Subcutaneous abdominal adipose tissue (tissue), 5 donors: ENCODE measurements around the gene PBX4.

Experiments used
- H3K27ac ChIP-seq: one replicate; pipeline ENCODE4 v1.7.0; 2013; ENCODE audit warnings: low read depth, mild to moderate bottlenecking, inconsistent platforms, low read length, moderate library complexity
- H3K27me3 ChIP-seq, 5 donors: one replicate each; pipeline ENCODE4 v1.7.0; 2013; ENCODE audit warnings: low read length in 5 of 5, inconsistent platforms in 1 of 5; ENCODE audit not compliant: control insufficient read depth in 5 of 5, insufficient read depth in 4 of 5
- H3K36me3 ChIP-seq, 5 donors: one replicate each; pipeline ENCODE4 v1.7.0; 2013; ENCODE audit warnings: low read length in 5 of 5; ENCODE audit not compliant: control insufficient read depth in 5 of 5, insufficient read depth in 5 of 5
- H3K4me1 ChIP-seq, 5 donors: one replicate each; pipeline ENCODE4 v1.7.0; 2013; ENCODE audit warnings: low read length in 5 of 5, mild to moderate bottlenecking in 3 of 5, moderate library complexity in 1 of 5; ENCODE audit not compliant: control insufficient read depth in 5 of 5, insufficient read depth in 5 of 5
- H3K4me3 ChIP-seq, 5 donors: one replicate each; pipeline ENCODE4 v1.7.0; 2013; ENCODE audit warnings: low read length in 5 of 5, low read depth in 1 of 5
- H3K9ac ChIP-seq, 5 donors: one replicate each; pipeline ENCODE4 v1.7.0; 2013; ENCODE audit warnings: low read length in 5 of 5, mild to moderate bottlenecking in 4 of 5, moderate library complexity in 3 of 5
- H3K9me3 ChIP-seq, 5 donors: one replicate each; pipeline ENCODE4 v1.7.0; 2013; ENCODE audit warnings: low read length in 5 of 5; ENCODE audit not compliant: control insufficient read depth in 5 of 5
- donor health status: healthy.
- donor health status: healthy.
- donor health status: healthy.
- donor health status: healthy.
- donor health status: healthy.

The PBX4 gene

DNA sequence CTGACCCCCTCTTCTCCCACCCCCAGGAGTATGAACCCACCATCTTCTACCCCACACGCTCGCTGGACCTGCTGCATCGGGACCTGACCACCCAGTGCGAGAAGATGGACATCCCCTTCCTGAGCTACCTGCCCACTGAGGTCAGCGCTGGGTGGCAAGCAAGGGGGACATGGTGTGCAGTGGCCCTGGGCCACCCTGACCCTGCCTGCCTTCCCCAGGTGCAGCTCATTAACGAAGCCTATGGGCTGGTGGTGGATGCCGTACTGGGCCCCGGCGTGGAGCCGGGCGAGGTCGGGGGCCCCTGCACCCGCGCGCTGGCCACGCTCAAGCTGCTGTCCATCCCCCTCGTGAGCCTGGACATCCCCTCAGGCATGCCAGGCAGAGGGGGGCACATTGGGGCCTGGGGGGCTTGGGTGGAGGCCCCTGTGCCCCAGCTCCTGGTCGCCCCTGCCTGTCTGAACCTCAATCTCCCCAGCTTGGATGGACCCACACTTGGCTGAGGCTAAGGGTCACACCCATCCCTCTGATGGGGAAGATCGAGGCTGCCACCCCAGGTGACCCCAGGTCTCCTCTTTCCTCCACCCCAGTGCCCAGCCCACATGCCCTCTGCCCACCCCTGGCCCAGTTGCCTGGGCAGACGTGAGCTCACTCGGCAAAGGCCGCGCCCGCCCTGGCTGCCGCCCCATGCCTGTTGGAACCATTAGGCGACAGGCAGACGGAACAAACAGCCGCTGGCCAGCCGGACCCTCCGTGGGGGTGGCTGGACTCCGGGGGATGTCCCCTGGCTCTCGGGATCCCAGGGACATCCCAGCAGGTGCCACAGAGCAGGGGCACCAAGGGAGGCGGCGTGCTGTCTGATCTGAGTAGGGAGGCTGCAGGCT, 82.9 kb downstream of the PBX4 start:
- Histone ChIP-seq H3K9me3 (no peaks in the 10 kb centered on the region), H3K36me3 (peaks cover 0 to 5% (median 3%) of the 10 kb centered on the region in 5 donors), H3K27me3 (peaks cover 10 to 25% (median 21%) of the 10 kb centered on the region in 5 donors), H3K4me1 (peaks cover 0 to 32% (median 28%) of the 10 kb centered on the region in 5 donors), H3K9ac (no peak overlapping the region), H3K4me3 (no peak overlapping the region), H3K27ac (no peak overlapping the region)

DNA sequence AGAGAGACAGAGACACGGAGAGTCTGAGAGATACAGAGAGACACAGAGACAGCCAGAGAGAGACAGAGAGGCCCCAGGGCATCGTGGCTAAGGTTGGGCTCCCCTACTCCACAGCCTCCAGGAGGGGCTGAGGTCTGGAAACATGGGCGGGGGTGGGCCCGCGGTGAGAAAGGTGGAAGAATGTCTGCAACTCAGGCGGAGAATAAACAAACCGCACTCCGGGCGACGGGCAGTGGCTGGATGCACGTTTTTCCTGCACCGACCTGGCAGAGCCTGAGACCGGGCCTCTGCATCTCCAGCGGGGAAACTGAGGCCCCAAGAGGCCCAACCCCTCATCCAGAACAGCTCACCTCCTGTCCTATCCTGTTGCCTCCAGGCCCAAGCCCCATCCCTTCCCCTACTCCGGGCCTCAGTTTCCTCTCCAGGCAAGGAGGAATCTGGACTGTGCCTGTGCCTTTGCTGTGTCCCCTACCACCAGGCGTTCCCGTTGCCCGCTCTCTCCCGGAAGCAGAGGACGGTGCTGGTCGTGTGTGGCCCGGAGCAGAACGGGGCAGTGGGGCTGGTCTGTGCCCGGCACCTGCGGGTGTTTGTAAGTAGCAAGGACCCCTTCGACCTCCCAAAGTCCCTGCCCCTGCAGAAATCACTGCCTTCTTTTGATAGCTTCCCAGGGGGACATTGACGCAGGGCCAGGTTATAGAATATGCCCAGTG, 83.8 kb downstream of the PBX4 start:
- Histone ChIP-seq H3K27me3 (peaks cover 6 to 21% (median 16%) of the 10 kb centered on the region in 5 donors), H3K27ac (no peak overlapping the region), H3K4me1 (peaks cover 0 to 26% (median 23%) of the 10 kb centered on the region in 5 donors), H3K36me3 (peaks cover 0 to 5% (median 3%) of the 10 kb centered on the region in 5 donors), H3K4me3 (no peak overlapping the region), H3K9ac (no peak overlapping the region), H3K9me3 (no peaks in the 10 kb centered on the region)

DNA sequence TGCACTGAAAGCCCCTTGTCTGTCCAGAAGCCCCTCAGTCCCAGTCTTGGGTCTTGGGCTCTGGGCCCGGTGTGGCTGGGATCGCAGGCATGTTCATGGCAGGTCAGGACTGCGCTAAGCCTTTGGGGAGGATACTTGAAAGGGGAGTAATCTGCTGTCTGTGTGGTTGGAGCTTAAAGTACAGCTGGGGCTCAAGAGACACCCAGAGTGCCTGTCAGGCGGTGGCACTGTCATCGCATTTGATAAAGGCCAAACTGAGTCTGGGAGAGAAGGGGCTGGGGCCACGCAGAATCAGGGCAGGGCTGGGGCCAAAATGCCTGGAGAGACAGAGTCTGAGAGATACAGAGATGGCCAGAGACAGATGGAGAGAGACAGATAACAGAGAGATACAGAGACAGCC, 84.6 kb downstream of the PBX4 start:
- Histone ChIP-seq H3K9ac (no peak overlapping the region), H3K27me3 (peaks cover 5 to 15% (median 10%) of the 10 kb centered on the region in 5 donors), H3K27ac (no peak overlapping the region), H3K4me3 (no peak overlapping the region), H3K36me3 (peaks cover 0 to 11% (median 8%) of the 10 kb centered on the region in 5 donors), H3K4me1 (peaks cover 0 to 24% (median 23%) of the 10 kb centered on the region in 5 donors), H3K9me3 (no peaks in the 10 kb centered on the region)

DNA sequence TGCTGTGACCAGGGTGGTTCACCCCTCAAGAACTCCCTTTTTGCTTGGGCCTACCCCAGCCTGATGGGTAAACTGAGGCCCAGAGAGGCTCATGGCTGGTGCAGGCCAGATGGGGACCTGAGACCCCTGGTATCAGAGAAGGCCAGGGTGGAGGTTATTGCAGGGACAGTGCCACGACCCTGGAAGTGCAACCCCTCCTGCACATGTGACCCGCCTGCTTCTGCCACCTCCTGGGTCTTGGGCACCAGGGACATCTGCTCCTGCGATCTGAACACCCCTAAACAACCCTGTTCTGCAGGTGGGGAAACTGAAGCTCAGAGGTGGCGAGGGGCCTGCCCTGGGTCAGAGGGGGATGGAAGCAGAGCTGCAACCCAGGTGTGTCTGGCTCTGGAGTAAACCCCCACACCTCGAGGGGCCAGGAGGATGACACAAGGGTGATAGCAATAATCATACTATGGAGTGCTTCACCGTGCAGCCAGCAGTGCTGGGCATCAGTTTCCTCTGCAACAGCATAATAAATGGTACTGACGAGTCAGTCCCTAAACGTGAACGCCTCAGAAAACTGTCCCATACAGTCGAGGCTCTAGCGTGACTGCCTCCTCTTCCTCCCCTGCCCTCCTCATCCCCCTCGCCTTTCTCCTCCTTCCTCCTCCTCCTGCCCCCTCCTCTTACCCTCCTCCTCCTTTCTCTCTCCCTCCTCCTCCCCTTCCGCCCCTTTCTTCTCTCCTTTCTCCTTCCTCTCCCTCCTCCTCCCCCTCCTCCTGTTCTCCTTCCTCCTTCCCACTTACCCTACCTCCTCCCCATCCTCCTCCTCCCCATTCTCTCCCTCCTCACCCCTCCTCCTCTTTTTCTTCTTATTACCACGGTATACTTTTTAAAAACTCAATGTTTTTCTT, 85.4 kb downstream of the PBX4 start:
- no peak overlapping the region for H3K27ac ChIP-seq
- H3K36me3 ChIP-seq, result peaks cover 0 to 17% (median 13%) of the 10 kb centered on the region in 5 donors
- no peak overlapping the region for H3K4me3 ChIP-seq
- H3K4me1 ChIP-seq, result peaks cover 0 to 18% (median 15%) of the 10 kb centered on the region in 5 donors
- peaks cover 0 to 9% (median 6%) of the 10 kb centered on the region in 5 donors for H3K27me3 ChIP-seq
- no peak overlapping the region for H3K9ac ChIP-seq
- H3K9me3 ChIP-seq, result no peaks in the 10 kb centered on the region

DNA sequence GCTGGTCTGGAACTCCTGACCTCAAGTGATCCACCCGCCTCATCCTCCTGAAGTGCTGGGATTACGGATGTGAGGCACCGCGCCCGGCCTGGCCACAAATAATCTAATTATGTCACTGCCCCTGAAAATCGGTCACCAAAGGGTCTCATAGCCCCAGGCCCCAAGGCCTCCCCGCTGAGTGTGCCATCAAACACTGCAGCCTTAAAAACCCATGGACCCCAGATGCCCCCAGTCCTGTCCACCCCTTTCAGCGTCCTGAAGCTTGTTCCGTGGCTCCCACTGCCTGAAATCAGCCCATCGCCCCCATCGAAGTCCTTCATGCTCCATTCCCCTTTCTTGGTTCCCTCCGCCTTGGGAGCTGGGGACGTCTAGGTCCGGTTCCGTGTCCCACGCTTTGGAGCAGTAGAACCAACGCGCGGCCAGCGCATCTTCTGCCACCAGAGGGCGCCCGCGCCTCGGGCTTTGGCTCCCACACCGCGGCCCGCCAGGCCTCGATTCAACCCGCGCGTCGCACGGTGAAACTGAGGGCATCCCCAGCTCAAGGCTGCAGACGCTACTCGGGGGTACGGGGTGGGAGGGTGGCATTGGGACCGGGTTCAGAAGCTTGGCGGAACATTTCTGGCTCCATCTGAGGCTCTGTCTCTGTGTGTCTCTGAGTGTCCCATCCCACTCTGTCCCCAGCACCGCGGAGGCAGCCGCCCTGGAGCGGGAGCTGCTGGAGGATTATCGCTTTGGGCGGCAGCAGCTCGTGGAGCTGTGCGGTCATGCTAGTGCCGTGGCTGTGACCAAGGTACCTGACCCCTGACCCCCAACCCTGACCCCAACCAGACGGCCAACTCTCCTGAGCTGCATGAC, 86.3 kb downstream of the PBX4 start:
- no peak overlapping the region for H3K9ac ChIP-seq
- H3K4me1 ChIP-seq, result peaks cover 0 to 10% (median 7%) of the 10 kb centered on the region in 5 donors
- H3K9me3 ChIP-seq, result no peaks in the 10 kb centered on the region

DNA sequence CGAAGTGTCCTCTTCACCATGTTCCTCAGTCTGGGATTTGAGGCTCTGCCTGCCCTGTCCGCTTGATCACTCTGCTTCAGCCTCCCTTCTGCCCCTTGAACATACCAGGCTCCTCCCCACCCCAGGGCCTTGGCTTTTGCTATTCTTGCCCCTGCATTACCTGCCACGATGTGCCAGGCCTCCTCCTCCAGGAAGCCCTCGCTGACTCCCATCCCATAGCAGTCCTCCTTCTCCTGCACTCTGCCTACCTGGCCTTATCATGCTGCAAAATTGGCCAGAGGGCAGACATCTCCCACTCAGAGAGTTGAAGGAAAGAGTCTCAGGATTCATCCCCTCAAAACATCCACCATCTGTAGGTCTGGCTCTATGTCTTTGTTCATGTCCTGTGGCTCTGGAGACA, 87.6 kb downstream of the PBX4 start:
- Histone ChIP-seq H3K9ac (no peak overlapping the region), H3K4me3 (no peak overlapping the region), H3K36me3 (peaks cover 0 to 37% (median 29%) of the 10 kb centered on the region in 5 donors), H3K4me1 (peaks cover 0 to 9% (median 6%) of the 10 kb centered on the region in 5 donors), H3K27ac (no peak overlapping the region), H3K27me3 (no peaks in the 10 kb centered on the region), H3K9me3 (no peaks in the 10 kb centered on the region)

More for the DNA sequence above, 86.3 kb downstream of the PBX4 start:
- H3K36me3 ChIP-seq, result peaks cover 0 to 25% (median 22%) of the 10 kb centered on the region in 5 donors
- H3K27ac ChIP-seq, result no peak overlapping the region
- H3K4me3 ChIP-seq, result no peak overlapping the region
- peaks cover 0 to 1% (median 0%) of the 10 kb centered on the region in 5 donors for H3K27me3 ChIP-seq

DNA sequence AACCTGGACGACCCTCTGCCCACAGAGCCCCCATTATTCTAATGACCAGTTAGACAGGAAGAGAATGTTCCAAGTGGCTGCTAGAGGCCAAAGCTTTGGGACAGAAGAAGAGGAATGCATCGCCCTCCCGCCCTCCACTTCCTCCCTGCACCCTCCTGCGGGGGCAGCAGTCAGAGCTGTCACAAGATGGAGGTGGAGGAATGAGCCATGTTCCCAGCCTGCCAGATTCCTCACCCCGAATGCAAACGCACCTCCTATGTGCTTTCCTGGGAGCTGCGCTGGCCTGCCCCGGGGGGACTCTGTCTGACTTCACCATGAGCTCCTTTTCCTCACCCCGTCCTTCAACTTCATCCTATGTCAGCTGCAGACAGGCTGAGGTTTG, 88.1 kb downstream of the PBX4 start:
- no peak overlapping the region for H3K27ac ChIP-seq
- peaks cover 0 to 9% (median 6%) of the 10 kb centered on the region in 5 donors for H3K4me1 ChIP-seq
- no peaks in the 10 kb centered on the region for H3K27me3 ChIP-seq
- no peak overlapping the region for H3K4me3 ChIP-seq
- no peak overlapping the region for H3K9ac ChIP-seq
- H3K9me3 ChIP-seq, result no peaks in the 10 kb centered on the region
- H3K36me3 ChIP-seq, result peaks cover 0 to 37% (median 26%) of the 10 kb centered on the region in 5 donors

DNA sequence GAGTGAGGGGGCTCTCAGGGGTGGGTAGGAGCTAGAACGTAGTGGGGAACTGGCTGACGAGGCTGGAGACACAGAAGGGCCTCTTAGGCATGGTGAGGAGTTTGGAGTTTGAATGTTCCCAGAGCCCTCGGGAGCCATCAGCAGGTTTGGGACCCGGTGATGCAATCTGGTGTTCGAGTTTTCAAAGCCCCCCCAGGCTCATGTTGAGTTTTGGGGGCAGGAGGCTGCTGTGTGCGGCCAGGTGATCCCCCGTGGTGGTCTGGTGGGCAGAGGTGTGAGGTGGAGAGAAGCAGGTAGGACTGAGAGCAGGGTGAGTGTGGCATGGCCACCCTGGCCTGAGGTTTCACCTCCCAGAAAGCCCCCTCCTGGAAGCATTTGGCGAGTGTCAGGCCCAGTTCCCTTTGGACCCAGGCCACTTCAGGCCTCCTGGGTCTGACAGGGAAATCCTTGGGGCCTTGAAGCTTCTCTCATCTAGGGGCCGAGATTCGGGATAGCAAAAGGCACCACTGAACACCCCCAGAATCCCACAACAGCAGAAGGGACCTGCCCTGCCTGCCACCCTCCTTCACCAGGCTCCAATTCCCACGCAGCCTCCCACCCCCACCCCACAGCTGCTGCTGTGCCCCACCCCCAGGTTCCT, 88.6 kb downstream of the PBX4 start:
- H3K36me3 ChIP-seq, result peaks cover 0 to 35% (median 25%) of the 10 kb centered on the region in 5 donors
- H3K9me3 ChIP-seq, result no peaks in the 10 kb centered on the region
- no peak overlapping the region for H3K4me3 ChIP-seq
- no peak overlapping the region for H3K27ac ChIP-seq
- no peak overlapping the region for H3K9ac ChIP-seq
- no peaks in the 10 kb centered on the region for H3K27me3 ChIP-seq
- peaks cover 0 to 9% (median 6%) of the 10 kb centered on the region in 5 donors for H3K4me1 ChIP-seq
